HCT116 (cell line): ENCODE data around the gene EIF5AL1. TPM values are rescaled to one million over a fixed set of nuclear protein-coding genes. Genes with fewer than 3 reads are reported as not detected.

Source experiments
- ATAC-seq: fragments of 200-7000 bp; cut with Tn5 transposase; 2 replicates; pipeline ENCODE4 v1.9.1; 2020; ENCODE audit warnings: mild to moderate bottlenecking, moderate library complexity
- BruUV-seq: library from RNA; stranded (reverse); fragments of 400-500 nt; replicated peaks from 2 replicates; lab custom pipeline; 2021; lab: Mats Ljungman, UMichigan
- CTCF ChIA-PET: fragments of 300-600 bp; sonication (Branson Sonifier 250); formaldehyde crosslinking; loops from one replicate; lab custom pipeline; 2021; ENCODE audit warnings: antibody characterized with exemption; lab: Charles Lee
- POLR2A ChIA-PET: fragments of 300-600, 350-600 bp; sonication (Branson Sonifier 250); formaldehyde crosslinking; loops from one replicate; lab custom pipeline; 2021; ENCODE audit warnings: antibody characterized with exemption; lab: Charles Lee
- RAD21 ChIA-PET, 2 experiments: fragments of 300-600 bp; sonication (Branson Sonifier 250); formaldehyde crosslinking; loops; one replicate each; lab custom pipeline; 2023; ENCODE audit warnings: low total read pairs in 2 of 2; ENCODE audit not compliant: uncharacterized antibody in 2 of 2, unreplicated experiment in 2 of 2, low non-redundant PET in 1 of 2; lab: Charles Lee
- DNase-seq: peaks from one replicate; pipeline ENCODE4 v3.0.0-alpha.2; 2010; ENCODE audit warnings: low read depth, low spot score
- H2AFZ ChIP-seq: fragments of 200-600 bp; shearing (Covaris generic), sonication (generic); 2 replicates; pipeline ENCODE4 v1.6.1; 2017; ENCODE audit warnings: low read depth, mixed run types, mixed read lengths, antibody characterized with exemption, low read length; ENCODE audit not compliant: poor library complexity, severe bottlenecking
- H3K27ac ChIP-seq: 2 replicates; pipeline ENCODE4 v1.5.1; 2012; ENCODE audit warnings: low read depth, low read length
- H3K27me3 ChIP-seq: fragments of 200-600 bp; sonication (generic); 2 replicates; pipeline ENCODE4 v1.6.1; 2016; ENCODE audit warnings: mixed run types, low read length, mixed read lengths; ENCODE audit not compliant: insufficient read depth
- H3K36me3 ChIP-seq, 2 experiments: fragments of 200-500 bp in 1 of 2; fragments of 200-600 bp in 1 of 2; sonication (Bioruptor generic) in 1 of 2; sonication (generic) in 1 of 2; 2 replicates each; pipeline versions ENCODE4 v1.5.1 to v1.6.1; 2014 to 2016; ENCODE audit warnings: low read length in 2 of 2, inconsistent platforms in 1 of 2, mixed read lengths in 1 of 2, mixed run types in 1 of 2; ENCODE audit not compliant: insufficient read depth in 2 of 2, control insufficient read depth in 1 of 2
- H3K4me1 ChIP-seq, 2 experiments: fragments of 200-600 bp in 1 of 2; sonication (generic) in 1 of 2; 2 replicates each; pipeline versions ENCODE4 v1.5.1 to v1.6.1; 2012 to 2017; ENCODE audit warnings: low read length in 2 of 2, inconsistent platforms in 1 of 2, mild to moderate bottlenecking in 1 of 2, mixed read lengths in 1 of 2, mixed run types in 1 of 2, moderate library complexity in 1 of 2; ENCODE audit not compliant: insufficient read depth in 2 of 2, control insufficient read depth in 1 of 2
- H3K4me2 ChIP-seq: fragments of 200-600 bp; sonication (generic); 2 replicates; pipeline ENCODE4 v1.6.1; 2017; ENCODE audit warnings: mixed run types, low read length, mixed read lengths
- H3K4me3 ChIP-seq, 2 experiments: fragments of 200-600 bp in 1 of 2; sonication (generic) in 1 of 2; replicated peaks in 1 of 2; 2 replicates each; pipeline ENCODE4 v1.5.1; 2011 to 2016; ENCODE audit warnings: low read length in 2 of 2, control low read depth in 1 of 2, low read depth in 1 of 2, mild to moderate bottlenecking in 1 of 2, mixed read lengths in 1 of 2, mixed run types in 1 of 2
- H3K79me2 ChIP-seq: fragments of 200-600 bp; sonication (generic); 2 replicates; pipeline ENCODE4 v1.6.1; 2017; ENCODE audit warnings: mild to moderate bottlenecking, mixed run types, low read length, moderate library complexity, mixed read lengths; ENCODE audit not compliant: insufficient read depth
- H3K9ac ChIP-seq: fragments of 200-600 bp; sonication (generic); 2 replicates; pipeline ENCODE4 v1.6.1; 2016; ENCODE audit warnings: low read length, mixed read lengths
- H3K9me2 ChIP-seq: fragments of 200-600 bp; sonication (generic), shearing (Covaris generic); 2 replicates; pipeline ENCODE4 v1.6.1; 2017; ENCODE audit warnings: mixed run types, mild to moderate bottlenecking, moderate library complexity; ENCODE audit not compliant: insufficient read depth
- H3K9me3 ChIP-seq, 2 experiments: fragments of 200-500 bp in 1 of 2; fragments of 200-600 bp in 1 of 2; sonication (Bioruptor generic) in 1 of 2; sonication (generic) in 1 of 2; 2 replicates each; pipeline ENCODE4 v1.6.1; 2014 to 2017; ENCODE audit warnings: low read length in 2 of 2, mixed read lengths in 2 of 2, inconsistent platforms in 1 of 2, low read depth in 1 of 2, mild to moderate bottlenecking in 1 of 2, mixed run types in 1 of 2, moderate library complexity in 1 of 2; ENCODE audit not compliant: control insufficient read depth in 1 of 2, insufficient read depth in 1 of 2
- H4K20me1 ChIP-seq: fragments of 200-600 bp; sonication (generic), shearing (Covaris generic); 2 replicates; pipeline ENCODE4 v1.6.1; 2017; ENCODE audit warnings: mixed run types, mild to moderate bottlenecking, moderate library complexity; ENCODE audit not compliant: insufficient read depth
- ATF3 ChIP-seq: IDR thresholded peaks from 2 replicates; pipeline ENCODE4 v1.6.1; 2012
- CBX3 ChIP-seq: IDR thresholded peaks from 2 replicates; pipeline ENCODE4 v1.6.1; 2012; ENCODE audit warnings: low read depth
- FOSL1 ChIP-seq: IDR thresholded peaks from 2 replicates; pipeline ENCODE4 v1.6.1; 2012; ENCODE audit warnings: low read depth
- POLR2A ChIP-seq: IDR thresholded peaks from 2 replicates; pipeline ENCODE4 v1.7.0; 2011; ENCODE audit warnings: borderline replicate concordance; ENCODE audit not compliant: insufficient read depth, insufficient read length; ENCODE audit errors: extremely low read depth
- ZBTB33 ChIP-seq: IDR thresholded peaks from 2 replicates; pipeline ENCODE4 v1.6.1; 2011; ENCODE audit warnings: mild to moderate bottlenecking, low read length, moderate library complexity; ENCODE audit not compliant: insufficient replicate concordance; ENCODE audit errors: extremely low read depth
- ZFX ChIP-seq: fragments of 450-650 bp; IDR thresholded peaks from 2 replicates; pipeline ENCODE4 v1.6.1; 2017
- intact Hi-C: fragments of 100-400 bp; cut with micrococcal nuclease; formaldehyde crosslinking; loops from 2 replicates; pipeline ENCODE4 v1.10.0; 2022
- total RNA-seq: library from RNA; stranded (reverse); gene quantifications from one replicate; pipeline ENCODE4 v1.2.1, GENCODE V29; 2021; ENCODE audit not compliant: unreplicated experiment

EIF5AL1 gene
- total RNA-seq, 1 experiment from 2014 or later, result 5.6 TPM

- no peaks in the 10 kb centered on the region for H3K9me3 ChIP-seq
- no peak overlapping the region for H3K4me2 ChIP-seq
- no peaks in the 10 kb centered on the region for H3K79me2 ChIP-seq
- TF ChIP-seq FOSL1 (no peak), ZFX (no peak), CBX3 (no peak), POLR2A (no peak)
- H3K4me1 ChIP-seq, result peaks cover 0 to 5% of the 10 kb centered on the region in 2 experiments; a peak in 2 of 4 replicates
- no peak overlapping the region for H3K4me3 ChIP-seq
- DNase-seq (no peak), ATAC-seq (no peak)
- intact Hi-C loops, result no loop called here
- H4K20me1 ChIP-seq, result no peaks in the 10 kb centered on the region
- no peaks in the 10 kb centered on the region for H3K36me3 ChIP-seq
- RAD21 ChIA-PET, result no interaction called here
- no peaks in the 10 kb centered on the region for H3K27me3 ChIP-seq
- CTCF ChIA-PET, result interaction anchor here (0.9 to 1.3 kb wide), 3 partner anchors 15 to 108 kb away, joined by 3 to 4 read pairs (median 4); no protein-coding TSS in a partner anchor
- no peak overlapping the region for H3K27ac ChIP-seq
- POLR2A ChIA-PET, result no interaction called here
- H3K9me2 ChIP-seq, result no peaks in the 10 kb centered on the region
- no peak overlapping the region for H2AFZ ChIP-seq
- BruUV-seq, result no TSS peak
- H3K9ac ChIP-seq, result no peak overlapping the region
These were observed 30.0 kb upstream of the EIF5AL1 start for GRCh38 chr10:79482304-79482703.

GRCh38 chr10:79482741-79483140 lies 29.6 kb upstream of the EIF5AL1 start:
- RAD21 ChIA-PET, result no interaction called here
- ATAC-seq (no peak), DNase-seq (no peak)
- no peak overlapping the region for H3K4me2 ChIP-seq
- no peak overlapping the region for H3K4me3 ChIP-seq
- POLR2A ChIA-PET, result no interaction called here
- no peak for TF ChIP-seq POLR2A
- TF ChIP-seq ATF3, result no peak
- TF ChIP-seq ZBTB33, result no peak
- CTCF ChIA-PET, result interaction anchor here (0.9 kb wide), 1 partner anchor 108 kb away, joined by 4 read pairs; no protein-coding TSS in a partner anchor
- no peaks in the 10 kb centered on the region for H3K27me3 ChIP-seq
- no peaks in the 10 kb centered on the region for H4K20me1 ChIP-seq
- H3K27ac ChIP-seq, result no peak overlapping the region
- H3K9me3 ChIP-seq, result no peaks in the 10 kb centered on the region
- peaks cover 1 to 10% of the 10 kb centered on the region in 2 experiments for H3K4me1 ChIP-seq
- H3K36me3 ChIP-seq, result no peaks in the 10 kb centered on the region
- no peaks in the 10 kb centered on the region for H3K79me2 ChIP-seq
- no peak overlapping the region for H3K9ac ChIP-seq
- no peak overlapping the region for H2AFZ ChIP-seq
- intact Hi-C loops, result no loop called here
- no TSS peak for BruUV-seq
- no peaks in the 10 kb centered on the region for H3K9me2 ChIP-seq
